Ovary (tissue), 3 donors: Measurements from ENCODE around the gene TIMM21.

Experiments used
- CTCF ChIP-seq, 3 donors: fragments of 450-650 bp in 2 of 3; fragments of 200-600 bp in 1 of 3; IDR thresholded peaks; one replicate each; pipeline versions ENCODE4 v1.5.1 to v1.8.0; 2016 to 2022; ENCODE audit warnings: antibody characterized with exemption in 3 of 3, mild to moderate bottlenecking in 1 of 3
- POLR2A ChIP-seq: fragments of 450-650 bp; IDR thresholded peaks from one replicate; pipeline ENCODE4 v1.6.1; 2017; ENCODE audit warnings: antibody characterized with exemption, mild to moderate bottlenecking, moderate library complexity
- donor health status: DM: no; HTN: no; CAD: no.

- TF ChIP-seq CTCF (IDR thresholded peaks at IDR 0.05) (no peak), POLR2A (no peak)
Observed at GRCh38 chr18:74146756-74147155, 1.6 kb upstream of the TIMM21 start.
